Skin epidermis (tissue), 12 donors: ENCODE data around the gene TCAP.

ENCODE experiments used
- H3K27ac ChIP-seq, 21 experiments: fragments of 200-600 bp; sonication (generic) in 11 of 21; one replicate each; pipeline ENCODE4 v1.5.0; 2020; ENCODE audit warnings: mild to moderate bottlenecking in 3 of 21, inconsistent platforms in 2 of 21, moderate library complexity in 2 of 21
- H3K4me3 ChIP-seq, 7 experiments: fragments of 200-600 bp; sonication (generic) in 2 of 7; one replicate each; pipeline ENCODE4 v1.5.0; 2020; ENCODE audit warnings: inconsistent platforms in 2 of 7, mild to moderate bottlenecking in 2 of 7, moderate library complexity in 1 of 7

Gene TCAP

DNA sequence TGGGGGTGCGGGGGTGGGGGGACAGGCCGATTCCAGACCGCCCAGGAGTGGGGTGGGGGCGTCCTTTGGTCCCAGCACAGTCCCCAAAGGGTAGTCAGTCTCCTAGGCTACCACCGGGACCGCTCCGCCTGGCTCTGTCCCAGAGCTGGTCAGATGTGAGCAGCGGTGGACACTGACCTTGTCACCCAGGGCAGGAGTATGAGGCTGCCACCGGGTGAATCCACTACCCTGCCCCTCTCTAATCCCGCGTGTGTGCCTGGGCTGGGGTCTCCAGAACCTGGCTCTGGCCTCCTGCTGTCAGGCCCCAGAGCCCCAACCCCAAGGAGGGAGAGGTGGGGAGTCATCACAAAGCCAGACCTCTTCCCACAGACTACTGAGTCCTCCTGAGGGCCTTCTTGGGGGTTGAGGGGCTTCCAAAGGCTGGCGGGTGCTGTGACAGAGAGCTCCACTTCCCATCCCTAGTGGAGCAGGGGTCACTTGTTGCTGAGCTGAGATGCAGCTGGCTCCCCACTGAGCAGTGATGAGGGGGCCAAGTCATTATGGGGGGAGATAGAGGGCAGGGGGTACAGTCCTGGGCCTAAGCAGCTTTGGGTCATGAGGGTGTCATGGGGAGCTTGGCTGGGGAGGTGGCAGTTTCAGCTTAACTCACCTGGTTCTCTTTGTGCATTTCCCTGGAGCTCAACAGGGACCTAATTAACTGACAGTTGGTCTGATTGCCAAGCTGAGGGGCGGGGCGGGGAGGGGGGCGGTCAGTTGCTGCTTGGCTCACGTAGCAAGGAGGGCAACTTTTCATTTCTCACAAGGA, 37.2 kb upstream of the TCAP start:
- Histone ChIP-seq H3K27ac (peak overlapping the region in 6 of 21 experiments; percentile 29 to 62 (median 46)), H3K4me3 (no peak overlapping the region)

DNA sequence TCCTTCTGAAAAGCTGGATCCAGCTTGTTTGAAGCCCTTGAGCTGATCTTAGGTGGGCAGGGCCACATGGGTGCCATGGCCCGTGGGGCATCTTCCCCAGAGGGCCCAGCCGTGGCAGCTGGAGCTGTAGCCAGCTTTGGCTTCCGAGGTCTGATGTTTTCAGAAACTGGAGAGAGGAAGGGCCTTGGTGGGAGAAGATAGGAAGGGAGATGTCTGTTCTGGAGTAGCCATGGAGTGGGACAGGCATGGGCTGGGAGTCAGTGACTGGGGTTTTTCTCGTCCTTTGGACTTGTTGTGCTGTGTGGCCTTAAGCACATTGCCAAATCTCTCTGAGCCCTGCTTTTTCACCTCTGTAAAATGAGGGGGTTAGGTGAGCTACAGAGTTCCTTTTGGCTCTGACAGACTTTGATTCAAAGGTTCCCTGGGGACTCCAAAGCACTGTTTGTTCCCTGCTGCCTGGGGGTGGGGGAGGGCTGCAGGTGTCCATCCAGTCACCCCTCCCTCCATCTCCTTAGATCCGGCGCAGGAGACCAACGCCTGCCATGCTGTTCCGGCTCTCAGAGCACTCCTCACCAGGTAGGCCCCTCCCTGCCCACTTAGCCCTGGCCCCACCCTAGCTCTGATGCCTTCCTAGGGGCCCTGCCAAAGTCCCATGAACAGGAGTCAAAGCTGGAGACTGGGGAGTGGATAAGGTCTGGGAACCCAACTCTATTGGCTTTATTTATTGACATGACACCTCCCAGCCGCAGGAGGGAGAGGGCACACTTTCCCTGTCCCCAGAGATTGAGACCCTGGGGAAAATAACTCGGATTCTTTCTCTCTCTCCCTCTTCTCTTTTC, 36.3 kb upstream of the TCAP start:
- peak overlapping the region in 3 of 21 experiments; percentile 12 to 42 (median 33) for H3K27ac ChIP-seq
- H3K4me3 ChIP-seq, result no peak overlapping the region

DNA sequence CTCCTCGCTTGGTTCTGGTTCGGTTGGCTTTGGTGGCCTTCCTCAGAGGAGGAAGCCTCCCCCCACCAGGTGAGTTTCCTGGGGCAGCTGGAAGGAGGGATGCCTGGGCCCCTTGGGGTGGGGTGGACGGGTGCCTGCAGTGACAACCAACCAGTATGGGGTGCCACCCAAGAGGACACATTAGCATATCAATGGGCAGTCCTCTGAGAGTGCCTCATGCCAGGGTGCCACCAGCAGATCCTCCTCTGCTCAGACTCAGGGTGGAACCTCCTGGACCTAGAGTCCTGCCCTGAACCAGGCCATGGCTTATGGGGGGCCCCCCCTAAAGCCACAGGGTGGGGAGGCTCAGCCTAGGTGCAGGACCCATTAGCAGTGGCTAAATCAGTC, 35.7 kb upstream of the TCAP start:
- Histone ChIP-seq H3K4me3 (no peak overlapping the region), H3K27ac (peak overlapping the region in 4 of 21 experiments; percentile 10 to 42 (median 27))

DNA sequence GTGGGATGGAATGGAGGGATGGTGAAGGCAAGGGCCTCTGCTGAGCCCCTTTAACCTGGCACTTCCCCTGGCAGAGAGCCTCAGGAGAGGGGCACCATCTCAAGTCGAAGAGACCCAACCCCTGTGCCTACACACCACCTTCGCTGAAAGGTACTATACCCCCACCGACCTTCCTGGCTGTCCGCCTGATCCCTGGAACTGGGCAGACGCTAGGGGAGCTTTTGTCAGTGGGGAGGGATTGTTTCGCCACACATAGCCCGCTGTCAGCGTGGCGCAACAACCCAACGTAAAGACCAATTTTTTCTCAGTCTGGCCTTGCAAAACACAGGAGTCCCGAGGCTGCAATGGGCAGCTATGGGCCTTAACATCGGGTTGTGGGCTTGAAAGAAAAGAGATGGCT, 35.3 kb upstream of the TCAP start:
- H3K27ac ChIP-seq, result peak overlapping the region in 3 of 21 experiments; percentile 10 to 42 (median 21)

GRCh38 chr17:39631403-39631802, 33.7 kb upstream of the TCAP start:
- Histone ChIP-seq H3K27ac (peak overlapping the region in 3 of 21 experiments; percentile 0 to 65 (median 8)), H3K4me3 (no peak overlapping the region)

More for the DNA sequence above, 35.3 kb upstream of the TCAP start:
- H3K4me3 ChIP-seq, result no peak overlapping the region

DNA sequence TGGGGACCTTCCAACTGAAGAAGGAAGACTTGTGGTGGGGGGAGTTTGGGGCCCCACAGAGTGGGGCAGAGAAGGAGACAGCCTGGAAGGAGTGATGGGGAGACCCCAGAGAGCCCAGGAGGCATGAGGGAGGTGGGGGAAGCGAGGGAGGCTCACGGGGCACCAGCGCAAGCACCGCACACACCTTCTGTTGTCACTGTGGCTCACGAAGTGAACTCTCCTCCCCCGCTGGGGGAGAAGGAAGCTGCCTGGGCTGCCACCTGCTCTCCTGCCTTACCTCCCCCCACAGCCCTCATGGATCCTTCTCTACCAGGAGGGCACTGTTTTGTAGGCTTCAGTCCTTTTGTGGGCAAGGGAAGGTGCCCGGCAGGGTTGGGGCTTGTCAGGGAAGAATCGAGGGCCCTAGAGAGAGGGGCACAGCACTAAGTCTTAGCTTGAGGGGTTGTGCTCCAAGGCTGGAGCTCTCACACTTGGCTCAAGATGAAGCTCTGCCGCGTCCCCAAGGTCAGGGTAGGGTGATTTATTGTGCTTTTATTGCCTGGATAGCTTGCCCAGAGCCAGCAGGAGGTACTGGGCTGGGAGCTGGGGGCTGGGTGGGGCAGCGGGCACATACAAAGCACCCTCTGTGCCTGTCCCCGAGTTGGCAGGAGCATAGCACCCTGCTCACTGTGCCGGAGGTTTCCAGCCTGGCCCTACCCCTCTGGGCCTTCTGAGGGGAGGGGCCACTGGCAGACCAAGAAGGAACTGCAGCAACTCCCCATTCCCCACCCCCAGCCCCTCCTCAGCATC, 32.8 kb upstream of the TCAP start:
- H3K27ac ChIP-seq, result peak overlapping the region in 7 of 21 experiments; percentile 0 to 65 (median 28)
- H3K4me3 ChIP-seq, result no peak overlapping the region

GRCh38 chr17:39633570-39634183, 31.5 kb upstream of the TCAP start:
- Histone ChIP-seq H3K4me3 (no peak overlapping the region), H3K27ac (peak overlapping the region in 2 of 21 experiments; percentile 12 to 39)

DNA sequence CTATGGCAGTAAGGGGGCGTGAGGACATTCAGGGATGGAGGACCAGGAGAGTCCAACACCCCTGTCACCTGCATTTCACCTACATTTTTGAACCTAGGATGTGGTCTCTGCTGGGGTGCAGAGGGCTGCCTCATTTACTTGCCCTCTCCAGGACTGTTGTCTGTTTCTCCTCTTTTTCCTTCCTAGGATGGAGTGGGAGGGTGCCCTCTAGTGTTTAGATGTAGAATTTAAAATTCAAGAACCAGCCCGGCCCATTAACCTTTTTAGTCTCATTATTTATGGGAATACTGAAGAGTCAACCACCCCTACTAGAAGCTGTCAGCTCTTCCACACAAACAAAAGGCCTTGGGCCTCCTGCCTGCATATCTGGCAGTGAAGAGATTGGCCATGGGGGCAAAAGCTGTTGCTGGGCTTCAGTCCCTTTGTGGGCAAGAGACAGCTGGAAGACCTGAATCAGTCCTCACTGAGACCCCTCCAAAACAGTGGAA, 30.7 kb upstream of the TCAP start:
- Histone ChIP-seq H3K4me3 (no peak overlapping the region), H3K27ac (peak overlapping the region in 1 of 21 experiments; percentile 12)

DNA sequence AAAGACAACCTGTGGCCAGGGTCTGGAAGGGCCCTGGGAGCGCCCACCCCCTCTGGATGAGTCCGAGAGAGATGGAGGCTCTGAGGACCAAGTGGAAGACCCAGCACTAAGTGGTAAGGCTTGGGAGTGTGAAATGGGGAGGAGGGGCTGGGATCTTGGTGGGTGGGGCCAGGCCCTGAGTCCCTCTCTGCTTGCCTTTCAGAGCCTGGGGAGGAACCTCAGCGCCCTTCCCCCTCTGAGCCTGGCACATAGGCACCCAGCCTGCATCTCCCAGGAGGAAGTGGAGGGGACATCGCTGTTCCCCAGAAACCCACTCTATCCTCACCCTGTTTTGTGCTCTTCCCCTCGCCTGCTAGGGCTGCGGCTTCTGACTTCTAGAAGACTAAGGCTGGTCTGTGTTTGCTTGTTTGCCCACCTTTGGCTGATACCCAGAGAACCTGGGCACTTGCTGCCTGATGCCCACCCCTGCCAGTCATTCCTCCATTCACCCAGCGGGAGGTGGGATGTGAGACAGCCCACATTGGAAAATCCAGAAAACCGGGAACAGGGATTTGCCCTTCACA, 29.5 kb upstream of the TCAP start:
- Histone ChIP-seq H3K27ac (peak overlapping the region in 4 of 21 experiments; percentile 90 to 97 (median 90)), H3K4me3 (no peak overlapping the region)

GRCh38 chr17:39636587-39636926, 28.6 kb upstream of the TCAP start:
- Histone ChIP-seq H3K27ac (peak overlapping the region in 20 of 21 experiments; percentile 86 to 99 (median 95)), H3K4me3 (peak overlapping the region; percentile 70 to 97 (median 85))

- peak within 1 kb of the TSS; percentile 70 to 97 (median 85) for H3K4me3 ChIP-seq
- peak within 1 kb of the TSS; percentile 86 to 99 (median 95) for H3K27ac ChIP-seq
These were observed 28.0 kb upstream of the TCAP start, which contains the start of gene STARD3 for GRCh38 chr17:39636927-39637736. Gene STARD3 (plus strand): TSS chr17:39637144. CDS start chr17:39653532, 16,388 bp downstream.

GRCh38 chr17:39638317-39638716, 26.8 kb upstream of the TCAP start:
- H3K27ac ChIP-seq, result peak overlapping the region in 2 of 21 experiments; percentile 90 to 96

GRCh38 chr17:39639043-39639442, 26.1 kb upstream of the TCAP start:
- Histone ChIP-seq H3K27ac (no peak overlapping the region), H3K4me3 (no peak overlapping the region)

More at GRCh38 chr17:39638317-39638716, 26.8 kb upstream of the TCAP start:
- H3K4me3 ChIP-seq, result peak overlapping the region in 3 of 7 experiments; percentile 85 to 93 (median 89)

GRCh38 chr17:39639566-39640458, 25.3 kb upstream of the TCAP start:
- peak overlapping the region in 2 of 21 experiments; percentile 27 to 32 for H3K27ac ChIP-seq
- no peak overlapping the region for H3K4me3 ChIP-seq

DNA sequence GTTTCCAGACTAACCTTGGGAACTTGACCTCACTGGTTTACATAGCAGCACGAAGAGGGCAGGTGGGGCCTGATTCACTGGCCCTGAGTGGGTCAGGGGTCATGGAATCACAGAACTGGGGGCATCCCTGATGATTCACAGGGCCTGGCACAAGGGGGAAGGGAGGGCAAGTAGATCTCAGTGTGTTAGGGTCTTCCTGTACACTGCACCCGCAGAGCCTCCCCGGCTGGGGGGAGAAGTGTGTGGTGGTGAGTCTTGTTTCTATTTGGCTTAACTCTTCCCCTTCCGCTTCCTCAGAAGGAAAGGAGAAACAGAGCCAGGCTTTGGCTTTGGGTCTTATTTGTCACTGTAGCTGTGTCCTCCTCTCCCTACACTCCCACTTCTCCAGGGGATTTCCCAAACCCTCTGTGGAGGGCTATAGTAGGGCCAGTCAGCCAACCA, 24.5 kb upstream of the TCAP start:
- Histone ChIP-seq H3K4me3 (no peak overlapping the region), H3K27ac (peak overlapping the region in 4 of 21 experiments; percentile 9 to 32 (median 29))

DNA sequence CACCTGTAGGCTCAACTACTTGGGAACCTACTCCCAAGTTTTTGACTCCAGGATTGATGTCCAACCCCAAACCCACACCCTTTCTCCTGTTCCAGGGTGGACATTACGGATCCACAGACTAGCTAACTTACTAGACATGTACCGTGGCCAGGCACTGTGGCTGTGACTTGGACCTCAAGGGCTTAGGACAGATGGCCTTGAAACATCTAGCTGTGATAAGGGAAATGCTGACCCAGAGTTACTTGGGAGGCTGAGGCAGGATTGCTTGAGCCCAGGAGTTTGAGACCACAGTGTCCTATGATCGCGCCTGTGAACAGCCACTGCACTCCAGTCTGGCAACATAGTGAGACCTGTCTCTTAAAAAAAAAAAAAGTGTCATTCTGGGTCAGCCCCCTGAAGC, 24.1 kb upstream of the TCAP start:
- Histone ChIP-seq H3K27ac (peak overlapping the region in 2 of 21 experiments; percentile 9 to 31), H3K4me3 (no peak overlapping the region)

DNA sequence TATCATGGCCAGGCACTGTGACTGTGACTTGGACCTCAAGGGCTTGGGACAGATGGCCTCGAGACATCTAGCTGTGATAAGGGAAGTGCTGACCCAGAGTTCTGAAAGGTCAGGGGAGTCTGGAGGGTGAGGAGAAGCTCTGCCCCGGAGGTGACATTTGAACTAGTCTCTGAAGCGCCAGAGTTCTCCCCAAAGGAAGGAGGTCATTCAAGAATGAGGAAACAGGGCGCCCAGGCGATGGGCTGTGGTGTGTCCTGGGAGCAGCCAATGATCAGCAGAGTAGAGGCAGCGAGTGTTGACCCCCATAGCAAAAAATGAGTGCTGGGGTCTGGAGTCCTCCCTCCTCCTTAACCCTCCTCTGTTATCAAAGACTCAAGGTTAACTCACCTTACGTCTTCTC, 23.3 kb upstream of the TCAP start:
- no peak overlapping the region for H3K27ac ChIP-seq
- H3K4me3 ChIP-seq, result no peak overlapping the region
